ENCODE data around the gene RBM47. TPM values are rescaled to one million over a fixed set of nuclear protein-coding genes. Genes with fewer than 3 reads are reported as not detected.

RBM47 gene
- polyA plus RNA-seq (2012; ENCODE audit: low read depth, missing spikeins) = 10.9 TPM

DNA sequence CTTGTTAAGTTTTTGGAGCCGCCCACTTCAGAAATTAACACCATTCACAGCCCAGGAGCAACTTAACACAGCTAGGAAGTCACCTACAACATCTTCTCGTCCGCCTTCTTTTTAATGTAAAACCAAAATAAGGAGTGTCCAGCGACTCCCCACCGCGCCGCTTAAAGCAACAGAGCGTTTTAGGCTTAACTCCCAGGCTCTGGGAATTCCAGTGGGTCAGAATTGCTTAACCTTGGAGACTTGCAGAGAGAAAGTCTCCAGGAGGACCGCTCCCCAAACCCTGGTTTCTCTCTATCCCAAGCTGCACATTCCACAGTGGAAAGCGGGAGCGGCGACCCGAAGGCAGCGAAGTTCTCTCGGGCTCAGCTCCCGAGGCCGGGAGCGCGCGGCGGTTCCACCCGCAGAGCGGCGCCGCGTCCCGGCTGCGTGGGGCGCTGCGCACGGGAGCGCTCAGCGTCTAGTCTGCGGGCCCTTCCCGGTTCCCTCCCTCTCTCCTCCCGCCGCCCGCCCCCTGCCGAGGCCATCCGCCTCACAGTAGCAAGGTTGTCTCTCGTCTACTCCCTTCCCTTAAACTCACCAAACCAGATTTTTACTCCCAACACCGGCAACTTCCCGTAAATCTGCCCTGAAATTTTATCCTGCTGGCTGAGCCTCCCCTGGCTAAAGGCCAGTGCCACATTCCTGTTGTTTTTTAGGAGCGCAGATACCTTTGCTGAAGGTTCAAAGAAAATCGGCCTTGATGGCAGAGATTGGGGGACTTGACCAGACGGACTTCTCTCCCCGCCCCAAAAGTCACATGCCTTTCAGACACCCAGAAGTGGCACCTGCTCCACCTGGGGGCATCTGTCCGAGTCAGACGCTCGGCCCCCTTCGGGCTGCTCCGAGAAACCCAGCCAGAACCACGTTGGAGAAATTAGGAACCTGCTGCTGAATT, at the start of gene RBM47:
TSS of gene RBM47 (minus strand) at position 464 of the 934 bp plus-strand sequence. CDS start 190,971 bp downstream, outside the sequence.
- FAIRE-seq = peak; percentile 90
- peak; percentile 33 for DNase-seq (ENCODE audit: insufficient read length, low spot score)

DNA sequence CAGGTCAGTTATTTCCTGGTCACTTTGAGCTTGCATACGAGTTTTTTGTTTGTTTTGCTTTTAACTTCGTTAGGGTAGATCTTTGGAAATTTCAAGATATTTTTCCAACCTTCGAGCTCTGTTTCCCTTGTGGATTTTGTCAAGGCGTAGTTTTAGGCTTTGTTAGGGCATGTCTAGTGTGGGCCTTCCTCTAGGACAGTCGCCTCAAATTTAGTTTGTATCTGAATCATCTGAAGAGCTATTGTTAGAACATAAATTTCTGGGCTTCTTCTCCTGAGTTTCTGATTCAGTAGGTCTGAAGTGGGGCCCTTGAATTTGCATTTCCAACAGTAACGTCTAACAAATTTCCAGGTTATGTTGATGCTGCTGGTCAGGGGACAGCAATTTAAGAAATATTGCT, 48.8 kb upstream of the RBM47 start:
- no peak for DNase-seq (ENCODE audit: insufficient read length, low spot score)
- TF ChIP-seq SPI1 (IDR thresholded peaks at IDR 0.05; ENCODE audit: low read depth, low read length) = no peak
- no peak for TF ChIP-seq POLR2AphosphoS5 (IDR thresholded peaks at IDR 0.05; ENCODE audit: low read depth, low read length)
- no peak for TF ChIP-seq TAF1 (IDR thresholded peaks at IDR 0.05; ENCODE audit: low read depth, low read length)
- no peak for TF ChIP-seq POLR2A (IDR thresholded peaks at IDR 0.05; ENCODE audit: low read depth, low read length)
- TF ChIP-seq POU2F2 (IDR thresholded peaks at IDR 0.05; ENCODE audit: low read depth, low read length) = no peak
- no peak for TF ChIP-seq PAX5 (IDR thresholded peaks at IDR 0.05; ENCODE audit: insufficient read depth, low read length, severe bottlenecking)
- FAIRE-seq = no peak

More for the DNA sequence above, at the start of gene RBM47:
- peak; percentile 12; the same call in 1 of the 2 replicates for TF ChIP-seq TAF1 (IDR thresholded peaks at IDR 0.05; ENCODE audit: low read depth, low read length)
- TF ChIP-seq PAX5 (IDR thresholded peaks at IDR 0.05; ENCODE audit: insufficient read depth, low read length, severe bottlenecking) = no peak
- peak; percentile 32 for TF ChIP-seq POLR2A (IDR thresholded peaks at IDR 0.05; ENCODE audit: low read depth, low read length)
- peak; percentile 17; the same call in 1 of the 2 replicates for TF ChIP-seq SPI1 (IDR thresholded peaks at IDR 0.05; ENCODE audit: low read depth, low read length)
- TF ChIP-seq POLR2AphosphoS5 (IDR thresholded peaks at IDR 0.05; ENCODE audit: low read depth, low read length) = no peak

DNA sequence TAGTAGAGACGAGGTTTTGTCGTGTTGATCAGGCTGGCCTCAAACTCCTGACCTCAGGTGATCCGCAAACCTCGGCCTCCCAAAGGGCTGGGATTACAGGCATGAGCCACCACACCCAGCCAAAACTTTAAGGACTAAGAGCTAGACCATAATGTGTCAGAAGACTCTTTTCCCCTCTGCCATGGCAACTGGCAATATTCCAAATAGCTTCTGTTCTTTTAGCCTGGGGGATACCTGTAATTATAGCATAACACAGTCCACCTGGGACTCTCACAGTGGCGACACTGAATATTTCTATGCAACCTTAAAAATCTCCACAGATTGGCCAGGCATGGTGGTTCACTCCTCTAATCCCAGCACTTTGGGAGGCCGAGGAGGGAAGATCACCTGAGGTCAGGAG, 45.5 kb upstream of the RBM47 start:
- TF ChIP-seq POU2F2 (IDR thresholded peaks at IDR 0.05; ENCODE audit: low read depth, low read length) (no peak), POLR2AphosphoS5 (IDR thresholded peaks at IDR 0.05; ENCODE audit: low read depth, low read length) (no peak)
- FAIRE-seq (no peak), DNase-seq (ENCODE audit: insufficient read length, low spot score) (no peak)

DNA sequence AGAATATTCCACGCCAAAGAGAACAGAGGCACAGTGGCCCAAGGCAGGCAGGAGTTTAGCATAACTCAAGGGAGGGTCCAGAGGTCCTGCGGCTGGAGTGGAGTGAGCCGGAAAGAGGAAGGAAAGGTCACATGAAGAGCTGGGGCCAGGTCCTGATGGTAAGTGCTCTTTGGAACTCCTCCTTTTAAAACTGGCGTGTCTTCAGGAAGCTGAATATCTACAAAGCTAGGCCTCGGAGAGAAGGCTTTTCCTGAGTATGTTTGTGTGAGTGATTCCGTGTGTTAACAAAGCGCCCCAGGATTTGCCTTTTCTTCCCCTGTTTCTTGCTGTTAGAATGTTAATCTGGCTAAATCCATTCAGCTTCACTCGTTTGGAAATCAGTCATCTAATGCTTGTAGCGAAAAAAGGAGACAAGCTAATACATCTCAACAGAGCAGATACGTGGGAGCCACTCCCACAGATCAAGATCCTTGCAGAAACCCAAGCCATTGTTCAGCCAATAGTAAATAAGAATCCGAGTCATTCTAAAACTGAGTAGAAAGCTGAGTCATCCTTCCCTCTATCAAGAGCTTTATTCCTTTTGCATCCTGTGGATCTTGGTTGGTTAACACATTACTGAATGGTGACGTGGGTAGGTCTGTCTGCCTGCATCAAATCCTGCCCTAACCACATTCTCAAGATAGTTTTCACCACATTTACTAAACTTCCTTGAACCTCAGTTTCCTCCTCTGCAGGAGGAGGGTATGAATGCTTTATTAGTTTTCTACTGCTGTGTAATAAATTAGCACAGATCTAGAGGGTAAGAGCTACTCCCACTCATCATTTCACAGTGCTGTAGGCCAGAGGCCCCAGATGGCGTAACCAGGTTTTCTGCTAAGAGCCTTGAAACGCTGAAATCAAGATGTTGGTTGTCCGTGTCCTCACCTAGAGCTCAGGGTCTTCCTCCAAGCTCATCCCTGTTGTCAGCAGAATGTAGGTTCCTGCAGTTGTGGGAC, 43.2 kb upstream of the RBM47 start:
- peak; percentile 45; the same call in 1 of the 2 replicates for TF ChIP-seq POLR2AphosphoS5 (IDR thresholded peaks at IDR 0.05; ENCODE audit: low read depth, low read length)
- no peak for TF ChIP-seq TAF1 (IDR thresholded peaks at IDR 0.05; ENCODE audit: low read depth, low read length)
- peak; percentile 98 for FAIRE-seq
- peak; percentile 35 for DNase-seq (ENCODE audit: insufficient read length, low spot score)

DNA sequence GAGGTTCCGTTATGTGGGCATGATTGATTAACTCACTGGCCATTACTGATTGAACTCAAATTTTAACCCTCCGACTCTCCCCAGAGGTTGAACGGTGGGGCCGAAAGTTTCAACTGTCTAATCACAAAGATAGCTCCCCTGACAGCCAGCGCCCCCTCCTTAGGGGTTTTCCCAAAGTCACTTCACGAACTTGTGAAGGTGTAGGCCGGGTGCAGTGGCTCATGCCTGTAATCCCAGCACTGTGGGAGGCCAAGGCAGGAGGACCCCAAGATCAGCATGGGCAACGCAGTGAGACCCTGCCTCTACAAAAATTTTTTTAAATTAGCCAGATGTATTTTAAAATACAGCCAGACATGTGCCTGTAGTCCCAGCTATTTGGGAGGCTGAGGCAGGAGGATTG, 39.8 kb upstream of the RBM47 start:
- FAIRE-seq (peak; percentile 80), DNase-seq (ENCODE audit: insufficient read length, low spot score) (no peak)
- TF ChIP-seq POLR2A (IDR thresholded peaks at IDR 0.05; ENCODE audit: low read depth, low read length) = no peak
- TF ChIP-seq PAX5 (IDR thresholded peaks at IDR 0.05; ENCODE audit: insufficient read depth, low read length, severe bottlenecking) = no peak
- TF ChIP-seq POU2F2 (IDR thresholded peaks at IDR 0.05; ENCODE audit: low read depth, low read length) = no peak
- no peak for TF ChIP-seq TAF1 (IDR thresholded peaks at IDR 0.05; ENCODE audit: low read depth, low read length)
- no peak for TF ChIP-seq SPI1 (IDR thresholded peaks at IDR 0.05; ENCODE audit: low read depth, low read length)
- TF ChIP-seq POLR2AphosphoS5 (IDR thresholded peaks at IDR 0.05; ENCODE audit: low read depth, low read length) = no peak

DNA sequence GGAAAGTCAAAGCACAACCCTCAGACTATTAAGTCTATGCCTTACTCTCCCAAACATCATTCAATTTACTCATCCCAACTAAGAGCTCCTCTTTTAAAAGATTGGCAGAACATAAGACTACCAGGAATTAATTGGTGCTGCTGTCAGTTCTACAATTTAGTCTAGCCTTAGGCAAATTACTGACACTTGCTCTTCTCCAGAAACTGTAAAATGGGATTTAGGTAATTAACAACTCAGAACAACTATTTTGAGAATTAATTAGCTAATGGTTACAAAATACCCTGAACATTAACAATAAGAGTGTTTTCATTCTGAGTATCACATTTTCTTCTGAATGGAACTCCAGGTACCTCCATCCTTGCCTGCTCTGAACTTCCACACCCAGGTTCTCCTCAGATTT, 36.2 kb upstream of the RBM47 start:
- DNase-seq (ENCODE audit: insufficient read length, low spot score) (no peak), FAIRE-seq (peak; percentile 58)
- no peak for TF ChIP-seq PAX5 (IDR thresholded peaks at IDR 0.05; ENCODE audit: insufficient read depth, low read length, severe bottlenecking)
- TF ChIP-seq SPI1 (IDR thresholded peaks at IDR 0.05; ENCODE audit: low read depth, low read length) = no peak
- TF ChIP-seq POU2F2 (IDR thresholded peaks at IDR 0.05; ENCODE audit: low read depth, low read length) = no peak
- no peak for TF ChIP-seq POLR2A (IDR thresholded peaks at IDR 0.05; ENCODE audit: low read depth, low read length)
- TF ChIP-seq TAF1 (IDR thresholded peaks at IDR 0.05; ENCODE audit: low read depth, low read length) = no peak

DNA sequence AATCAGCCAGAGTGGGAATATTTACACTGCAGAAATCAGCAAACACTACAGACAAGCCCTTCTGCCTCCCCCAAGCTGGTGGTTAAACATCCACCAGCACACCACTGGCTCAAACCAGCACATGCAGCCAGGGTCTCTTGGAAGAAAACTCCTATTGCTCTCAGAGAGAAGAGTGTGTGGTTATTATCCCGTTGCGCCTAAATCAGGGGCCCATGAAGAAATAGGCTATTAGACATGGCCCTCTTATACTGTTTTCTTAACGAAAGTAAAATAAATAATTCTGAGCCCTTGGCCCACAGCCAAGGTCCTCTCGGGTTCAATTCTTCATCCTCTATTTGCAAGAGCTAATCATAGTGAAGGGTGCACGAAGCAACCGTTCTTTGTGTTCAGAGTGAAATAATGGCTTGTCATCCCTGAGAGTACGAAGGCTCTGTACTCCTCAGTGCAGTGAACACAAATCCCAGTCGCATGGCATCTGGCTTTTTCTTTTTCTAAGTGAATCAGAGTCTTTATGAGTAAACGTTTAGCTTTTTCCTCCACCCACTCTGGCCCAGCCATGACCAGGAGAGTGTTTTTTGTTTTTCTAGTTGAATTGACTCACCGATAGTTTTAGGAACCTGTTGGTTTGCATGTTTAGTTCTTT, 33.4 kb upstream of the RBM47 start:
- DNase-seq (ENCODE audit: insufficient read length, low spot score) (no peak), FAIRE-seq (peak; percentile 82)
- TF ChIP-seq PAX5 (IDR thresholded peaks at IDR 0.05; ENCODE audit: insufficient read depth, low read length, severe bottlenecking) = no peak
- 0 out of 2 replicates have a peak, but pooled peaks have one; percentile 32 for TF ChIP-seq POLR2AphosphoS5 (IDR thresholded peaks at IDR 0.05; ENCODE audit: low read depth, low read length)

DNA sequence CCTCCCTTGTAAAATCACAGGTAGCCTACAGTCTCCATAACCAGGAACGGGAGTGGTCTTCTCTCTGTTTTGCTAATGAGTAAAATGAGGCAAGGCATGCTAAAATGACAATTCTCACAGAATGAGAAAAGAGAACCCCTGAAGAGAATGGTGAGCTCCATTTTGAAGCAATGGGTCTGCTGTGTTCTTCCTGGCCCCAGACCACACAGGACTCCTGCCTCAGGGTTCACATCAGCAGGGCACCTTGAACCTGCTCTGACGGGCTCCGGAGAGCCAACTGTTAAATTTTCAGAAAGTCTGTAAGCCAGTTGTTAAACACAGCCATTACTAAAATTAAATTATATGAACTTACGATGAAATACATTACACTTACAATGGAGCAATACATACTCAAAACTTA, 32.1 kb upstream of the RBM47 start:
- DNase-seq (ENCODE audit: insufficient read length, low spot score) = no peak
- no peak for FAIRE-seq
- no peak for TF ChIP-seq POLR2AphosphoS5 (IDR thresholded peaks at IDR 0.05; ENCODE audit: low read depth, low read length)
- no peak for TF ChIP-seq SPI1 (IDR thresholded peaks at IDR 0.05; ENCODE audit: low read depth, low read length)
- TF ChIP-seq TAF1 (IDR thresholded peaks at IDR 0.05; ENCODE audit: low read depth, low read length) = no peak
- no peak for TF ChIP-seq POLR2A (IDR thresholded peaks at IDR 0.05; ENCODE audit: low read depth, low read length)
- no peak for TF ChIP-seq PAX5 (IDR thresholded peaks at IDR 0.05; ENCODE audit: insufficient read depth, low read length, severe bottlenecking)
- TF ChIP-seq POU2F2 (IDR thresholded peaks at IDR 0.05; ENCODE audit: low read depth, low read length) = no peak
